HepG2 (cell line): Measurements from ENCODE around the gene TECPR1. TPM values are rescaled to one million over a fixed set of nuclear protein-coding genes. Genes with fewer than 3 reads are reported as not detected.

ENCODE experiments used
- AGO2 ChIP-seq: fragments of 200-400 bp; formaldehyde crosslinking; optimal IDR thresholded peaks from 2 replicates; pipeline ENCODE3; 2017; ENCODE audit warnings: mild to moderate bottlenecking, low read depth, low read length, moderate library complexity
- GTF2F1 ChIP-seq: fragments of 150-350 bp; IDR thresholded peaks from 2 replicates; pipeline ENCODE4 v1.6.1; 2014; ENCODE audit warnings: low read length
- HOXD1 ChIP-seq: sonication (generic); formaldehyde crosslinking; IDR thresholded peaks from 2 replicates; pipeline ENCODE4 v1.5.0; 2020; ENCODE audit warnings: missing genetic modification reagents
- LCORL ChIP-seq, 2 experiments: fragments of 450-650 bp in 1 of 2; sonication (generic) in 1 of 2; formaldehyde crosslinking in 1 of 2; IDR thresholded peaks; 2 replicates each; pipeline versions ENCODE4 v1.5.0 to v1.6.1; 2017 to 2020; ENCODE audit warnings: antibody characterized with exemption in 1 of 2, missing genetic modification reagents in 1 of 2
- RBFOX2 ChIP-seq: fragments of 200-400 bp; formaldehyde crosslinking; IDR thresholded peaks from 2 replicates; pipeline ENCODE4 v1.6.1; 2017; ENCODE audit warnings: low read depth, mild to moderate bottlenecking, low read length
- RBM22 ChIP-seq: fragments of 200-400 bp; formaldehyde crosslinking; optimal IDR thresholded peaks from 2 replicates; pipeline ENCODE3; 2017; ENCODE audit warnings: mild to moderate bottlenecking, low read length, moderate library complexity
- SP2 ChIP-seq: sonication (generic); formaldehyde crosslinking; IDR thresholded peaks from 2 replicates; pipeline ENCODE4 v1.5.1; 2020; ENCODE audit warnings: mild to moderate bottlenecking, missing genetic modification reagents
- STAG1 ChIP-seq: sonication (generic); formaldehyde crosslinking; IDR thresholded peaks from 2 replicates; pipeline ENCODE4 v1.4.0; 2020; ENCODE audit warnings: missing genetic modification reagents
- ZBTB33 ChIP-seq: sonication (generic); formaldehyde crosslinking; IDR thresholded peaks from 2 replicates; pipeline ENCODE4 v1.4.0; 2020; ENCODE audit warnings: missing genetic modification reagents
- ZNF333 ChIP-seq: sonication (generic); formaldehyde crosslinking; IDR thresholded peaks from 2 replicates; pipeline ENCODE4 v1.4.0; 2020; ENCODE audit warnings: mild to moderate bottlenecking, missing genetic modification reagents, borderline replicate concordance
- ZNF790 ChIP-seq: sonication (generic); formaldehyde crosslinking; IDR thresholded peaks from 2 replicates; pipeline ENCODE4 v1.8.0; 2022; ENCODE audit warnings: missing genetic modification reagents, mild to moderate bottlenecking, borderline replicate concordance
- polyA plus RNA-seq, 8 experiments: library from polyadenylated mRNA; depleted of rRNA in 3 of 8; stranded (reverse) in 7 of 8; unstranded in 1 of 8; fragments of >200 nt; fragmentation: Illumina TruSeq in 4 of 8; extraction: Trizol in 4 of 8; gene quantifications; 2 replicates each; pipeline versions ENCODE4 v1.2.1 to v1.2.3, GENCODE V29; 2011 to 2016; ENCODE audit warnings: low read depth in 4 of 8, missing spikeins in 1 of 8, mixed read lengths in 1 of 8; ENCODE audit not compliant: insufficient read depth in 1 of 8
- total RNA-seq, 5 experiments: library from RNA; depleted of rRNA; stranded (reverse); fragments of >200 nt; fragmentation: Illumina TruSeq; extraction: Trizol; gene quantifications; 2 replicates each; pipeline ENCODE4 v1.2.3, GENCODE V29; 2016; ENCODE audit warnings: low read depth in 1 of 5
- TF ChIP-seq, protein P1 (sequence below): sonication (generic); formaldehyde crosslinking; IDR thresholded peaks from 2 replicates; pipeline ENCODE4 v1.5.0; 2020; ENCODE audit warnings: mild to moderate bottlenecking, missing genetic modification reagents, borderline replicate concordance
- TF ChIP-seq, protein P2 (sequence below): sonication (generic); formaldehyde crosslinking; IDR thresholded peaks from 2 replicates; pipeline ENCODE4 v1.5.0; 2020; ENCODE audit warnings: mild to moderate bottlenecking, missing genetic modification reagents, moderate library complexity
- TF ChIP-seq, protein P3 (sequence below): sonication (generic); formaldehyde crosslinking; conservative IDR thresholded peaks from 2 replicates; pipeline ENCODE4 v1.8.0; 2022; ENCODE audit warnings: missing genetic modification reagents

TECPR1 gene
- total and polyA plus RNA-seq, 2 of the 13 experiments (the other 11 are each of a cell fraction or from before 2014, with no cell fraction given), result 2.3 to 6.3 TPM

DNA sequence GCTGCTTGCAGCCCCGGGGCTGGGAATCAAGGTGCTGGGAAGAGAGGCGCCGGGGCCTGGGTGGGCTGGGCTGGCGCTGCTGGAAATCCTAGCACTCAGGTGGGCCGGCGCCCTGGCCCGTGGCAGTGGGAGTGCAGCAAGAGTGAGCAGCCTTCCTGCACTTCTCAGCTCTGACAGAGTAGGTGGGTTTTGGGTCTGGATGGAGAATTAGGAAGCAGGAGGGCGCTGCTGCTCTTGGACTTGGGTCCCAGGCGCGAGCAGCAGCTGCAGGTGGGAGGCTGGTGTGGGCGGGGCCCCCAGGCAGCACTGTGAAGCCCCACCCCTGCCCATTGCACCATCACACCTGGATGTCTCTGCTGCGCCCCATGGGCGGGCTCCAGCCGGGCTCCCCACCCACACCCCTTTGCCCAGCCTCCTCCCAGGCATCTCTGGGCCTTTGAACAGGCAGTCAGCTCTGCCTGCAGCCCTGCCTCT is 35.5 kb upstream of the TECPR1 start (continued):
- TF ChIP-seq ZBTB33 (peak; percentile 97), AGO2 (peak; percentile 73), RBFOX2 (peak; percentile 67), HOXD1 (CRISPR knock-in tag) (no peak), STAG1 (CRISPR knock-in tag) (no peak), SP2 (CRISPR knock-in tag) (no peak), RBM22 (peak; percentile 74), ZNF333 (CRISPR knock-in tag) (peak; percentile 59; the same call in 1 of the 2 replicates), LCORL (IDR thresholded peaks at IDR 0.05) (no peak), LCORL (CRISPR knock-in tag; IDR thresholded peaks at IDR 0.05) (0 out of 2 replicates have a peak, but pooled peaks have one; percentile 15), ZNF790 (CRISPR knock-in tag) (no peak), GTF2F1 (no peak)
- TF ChIP-seq, protein P1, sequence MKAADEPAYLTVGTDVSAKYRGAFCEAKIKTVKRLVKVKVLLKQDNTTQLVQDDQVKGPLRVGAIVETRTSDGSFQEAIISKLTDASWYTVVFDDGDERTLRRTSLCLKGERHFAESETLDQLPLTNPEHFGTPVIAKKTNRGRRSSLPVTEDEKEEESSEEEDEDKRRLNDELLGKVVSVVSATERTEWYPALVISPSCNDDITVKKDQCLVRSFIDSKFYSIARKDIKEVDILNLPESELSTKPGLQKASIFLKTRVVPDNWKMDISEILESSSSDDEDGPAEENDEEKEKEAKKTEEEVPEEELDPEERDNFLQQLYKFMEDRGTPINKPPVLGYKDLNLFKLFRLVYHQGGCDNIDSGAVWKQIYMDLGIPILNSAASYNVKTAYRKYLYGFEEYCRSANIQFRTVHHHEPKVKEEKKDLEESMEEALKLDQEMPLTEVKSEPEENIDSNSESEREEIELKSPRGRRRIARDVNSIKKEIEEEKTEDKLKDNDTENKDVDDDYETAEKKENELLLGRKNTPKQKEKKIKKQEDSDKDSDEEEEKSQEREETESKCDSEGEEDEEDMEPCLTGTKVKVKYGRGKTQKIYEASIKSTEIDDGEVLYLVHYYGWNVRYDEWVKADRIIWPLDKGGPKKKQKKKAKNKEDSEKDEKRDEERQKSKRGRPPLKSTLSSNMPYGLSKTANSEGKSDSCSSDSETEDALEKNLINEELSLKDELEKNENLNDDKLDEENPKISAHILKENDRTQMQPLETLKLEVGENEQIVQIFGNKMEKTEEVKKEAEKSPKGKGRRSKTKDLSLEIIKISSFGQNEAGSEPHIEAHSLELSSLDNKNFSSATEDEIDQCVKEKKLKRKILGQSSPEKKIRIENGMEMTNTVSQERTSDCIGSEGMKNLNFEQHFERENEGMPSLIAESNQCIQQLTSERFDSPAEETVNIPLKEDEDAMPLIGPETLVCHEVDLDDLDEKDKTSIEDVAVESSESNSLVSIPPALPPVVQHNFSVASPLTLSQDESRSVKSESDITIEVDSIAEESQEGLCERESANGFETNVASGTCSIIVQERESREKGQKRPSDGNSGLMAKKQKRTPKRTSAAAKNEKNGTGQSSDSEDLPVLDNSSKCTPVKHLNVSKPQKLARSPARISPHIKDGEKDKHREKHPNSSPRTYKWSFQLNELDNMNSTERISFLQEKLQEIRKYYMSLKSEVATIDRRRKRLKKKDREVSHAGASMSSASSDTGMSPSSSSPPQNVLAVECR (CRISPR knock-in tag), result 0 out of 2 replicates have a peak, but pooled peaks have one; percentile 6
- TF ChIP-seq, protein P2, sequence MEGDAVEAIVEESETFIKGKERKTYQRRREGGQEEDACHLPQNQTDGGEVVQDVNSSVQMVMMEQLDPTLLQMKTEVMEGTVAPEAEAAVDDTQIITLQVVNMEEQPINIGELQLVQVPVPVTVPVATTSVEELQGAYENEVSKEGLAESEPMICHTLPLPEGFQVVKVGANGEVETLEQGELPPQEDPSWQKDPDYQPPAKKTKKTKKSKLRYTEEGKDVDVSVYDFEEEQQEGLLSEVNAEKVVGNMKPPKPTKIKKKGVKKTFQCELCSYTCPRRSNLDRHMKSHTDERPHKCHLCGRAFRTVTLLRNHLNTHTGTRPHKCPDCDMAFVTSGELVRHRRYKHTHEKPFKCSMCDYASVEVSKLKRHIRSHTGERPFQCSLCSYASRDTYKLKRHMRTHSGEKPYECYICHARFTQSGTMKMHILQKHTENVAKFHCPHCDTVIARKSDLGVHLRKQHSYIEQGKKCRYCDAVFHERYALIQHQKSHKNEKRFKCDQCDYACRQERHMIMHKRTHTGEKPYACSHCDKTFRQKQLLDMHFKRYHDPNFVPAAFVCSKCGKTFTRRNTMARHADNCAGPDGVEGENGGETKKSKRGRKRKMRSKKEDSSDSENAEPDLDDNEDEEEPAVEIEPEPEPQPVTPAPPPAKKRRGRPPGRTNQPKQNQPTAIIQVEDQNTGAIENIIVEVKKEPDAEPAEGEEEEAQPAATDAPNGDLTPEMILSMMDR (CRISPR knock-in tag), result peak; percentile 32
- TF ChIP-seq, protein P3, sequence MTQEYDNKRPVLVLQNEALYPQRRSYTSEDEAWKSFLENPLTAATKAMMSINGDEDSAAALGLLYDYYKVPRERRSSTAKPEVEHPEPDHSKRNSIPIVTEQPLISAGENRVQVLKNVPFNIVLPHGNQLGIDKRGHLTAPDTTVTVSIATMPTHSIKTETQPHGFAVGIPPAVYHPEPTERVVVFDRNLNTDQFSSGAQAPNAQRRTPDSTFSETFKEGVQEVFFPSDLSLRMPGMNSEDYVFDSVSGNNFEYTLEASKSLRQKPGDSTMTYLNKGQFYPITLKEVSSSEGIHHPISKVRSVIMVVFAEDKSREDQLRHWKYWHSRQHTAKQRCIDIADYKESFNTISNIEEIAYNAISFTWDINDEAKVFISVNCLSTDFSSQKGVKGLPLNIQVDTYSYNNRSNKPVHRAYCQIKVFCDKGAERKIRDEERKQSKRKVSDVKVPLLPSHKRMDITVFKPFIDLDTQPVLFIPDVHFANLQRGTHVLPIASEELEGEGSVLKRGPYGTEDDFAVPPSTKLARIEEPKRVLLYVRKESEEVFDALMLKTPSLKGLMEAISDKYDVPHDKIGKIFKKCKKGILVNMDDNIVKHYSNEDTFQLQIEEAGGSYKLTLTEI, result no peak
- TF ChIP-seq, all 625 proteins: peak for 8
